Uterine smooth muscle cell (primary cell): ENCODE measurements around the gene AK5. TPM values are rescaled to one million over a fixed set of nuclear protein-coding genes. Genes with fewer than 3 reads are reported as not detected.

Source experiments
- total RNA-seq: library from RNA; depleted of rRNA; stranded (reverse); fragments of >200 nt; gene quantifications from 2 replicates; pipeline ENCODE4 v1.2.3, GENCODE V29; 2014

The AK5 gene
- total RNA-seq = 45.2 and 49.5 TPM in 2 replicates

GRCh38 chr1:77281491-77282186 lies at the start of gene AK5:
Gene AK5 (plus strand): TSS chr1:77282019. CDS start chr1:77282314, 295 bp downstream.

Other genes starting within 250 kb of the AK5 start
- 40.9 and 48.4 TPM in 2 replicates for gene PIGK, start 62.6 kb upstream of the AK5 start, total RNA-seq